ENCODE data around the gene ARHGAP6.
A peak's percentile ranks its signal among the peaks of the same experiment; 100 is the strongest.
"Not testable (repeated sequence)": the region's sequence is repeated elsewhere in the genome, so short reads cannot be mapped to it uniquely, and the experiment has no call there.

Gene ARHGAP6

GRCh38 chrX:11579636-11580600 is 85.8 kb downstream of the ARHGAP6 start:
- DNase-seq (ENCODE audit: low read depth in 3 of 3): no peak

GRCh38 chrX:11578301-11578700 is 87.4 kb downstream of the ARHGAP6 start:
- not testable (repeated sequence) for DNase-seq (ENCODE audit: low read depth in 3 of 3)

- no peak for DNase-seq (ENCODE audit: low read depth in 3 of 3)
Measured at GRCh38 chrX:11577603-11578002, 88.1 kb downstream of the ARHGAP6 start.

GRCh38 chrX:11575332-11575731 is 90.4 kb downstream of the ARHGAP6 start:
- no peak for DNase-seq (ENCODE audit: low read depth in 3 of 3)

GRCh38 chrX:11567528-11568220 is 98.0 kb downstream of the ARHGAP6 start:
- no peak for DNase-seq (ENCODE audit: low read depth in 3 of 3)

GRCh38 chrX:11566789-11567188 is 98.9 kb downstream of the ARHGAP6 start:
- DNase-seq (ENCODE audit: low read depth in 3 of 3): no peak

- no peak for DNase-seq (ENCODE audit: low read depth in 3 of 3)
Measured at GRCh38 chrX:11566173-11566572, 99.5 kb downstream of the ARHGAP6 start.

GRCh38 chrX:11564546-11564945 is 101.2 kb downstream of the ARHGAP6 start:
- DNase-seq (ENCODE audit: low read depth in 3 of 3): no peak

- no peak for DNase-seq (ENCODE audit: low read depth in 3 of 3)
Measured at GRCh38 chrX:11562570-11562969, 103.2 kb downstream of the ARHGAP6 start.

GRCh38 chrX:11558972-11559371 is 106.7 kb downstream of the ARHGAP6 start:
- peak; percentile 2 to 35 (median 9) for DNase-seq (ENCODE audit: low read depth in 3 of 3)

GRCh38 chrX:11557120-11557519 is 108.6 kb downstream of the ARHGAP6 start:
- DNase-seq (ENCODE audit: low read depth in 3 of 3): no peak

GRCh38 chrX:11555759-11556158 is 110.0 kb downstream of the ARHGAP6 start:
- no peak for DNase-seq (ENCODE audit: low read depth in 3 of 3)

- no peak for DNase-seq (ENCODE audit: low read depth in 3 of 3)
Measured at GRCh38 chrX:11553594-11553993, 112.1 kb downstream of the ARHGAP6 start.

- no peak for DNase-seq (ENCODE audit: low read depth in 3 of 3)
Measured at GRCh38 chrX:11551151-11551550, 114.6 kb downstream of the ARHGAP6 start.

GRCh38 chrX:11546917-11547316 is 118.8 kb downstream of the ARHGAP6 start:
- no peak for DNase-seq (ENCODE audit: low read depth in 3 of 3)

- no peak for DNase-seq (ENCODE audit: low read depth in 3 of 3)
Measured at GRCh38 chrX:11543249-11543648, 122.5 kb downstream of the ARHGAP6 start.

GRCh38 chrX:11541510-11541909 is 124.2 kb downstream of the ARHGAP6 start:
- no peak for DNase-seq (ENCODE audit: low read depth in 3 of 3)

- DNase-seq (ENCODE audit: low read depth in 3 of 3): no peak
Measured at GRCh38 chrX:11540532-11541377, 125.0 kb downstream of the ARHGAP6 start.

GRCh38 chrX:11537141-11537540 is 128.6 kb downstream of the ARHGAP6 start:
- DNase-seq (ENCODE audit: low read depth in 3 of 3): no peak

GRCh38 chrX:11535156-11535919 is 130.4 kb downstream of the ARHGAP6 start:
- DNase-seq (ENCODE audit: low read depth in 3 of 3): no peak

- DNase-seq (ENCODE audit: low read depth in 3 of 3): no peak
Measured at GRCh38 chrX:11533199-11533651, 132.5 kb downstream of the ARHGAP6 start.

Measured in stimulated activated CD4-positive, alpha-beta T cell treated with anti-CD3 and anti-CD28 coated beads, TNF-alpha, amount 100 ng/mL, for 24 hours (primary cell).